Nephron progenitor cell (in vitro differentiated cells): ENCODE data around the gene IL17F.
"Not testable (repeated sequence)": the region's sequence is repeated elsewhere in the genome, so short reads cannot be mapped to it uniquely, and the experiment has no call there.

ENCODE experiments used
- DNase-seq: peaks from one replicate; pipeline ENCODE4 v3.0.0; 2021
- H3K27ac Mint-ChIP-seq: 2 replicates; pipeline ENCODE4 v1.8.0; 2021; ENCODE audit warnings: mild to moderate bottlenecking, moderate library complexity, mixed read lengths
- H3K27me3 Mint-ChIP-seq: 2 replicates; pipeline ENCODE4 v1.8.0; 2021; ENCODE audit warnings: mild to moderate bottlenecking, low read depth, mixed read lengths; ENCODE audit not compliant: poor library complexity
- H3K36me3 Mint-ChIP-seq: 2 replicates; pipeline ENCODE4 v1.8.0; 2021; ENCODE audit warnings: low read depth, mixed read lengths
- H3K4me1 Mint-ChIP-seq: 2 replicates; pipeline ENCODE4 v1.8.0; 2021; ENCODE audit warnings: mixed read lengths
- H3K4me3 Mint-ChIP-seq: 2 replicates; pipeline ENCODE4 v1.8.0; 2021; ENCODE audit warnings: mild to moderate bottlenecking, moderate library complexity, mixed read lengths
- H3K9me3 Mint-ChIP-seq: 2 replicates; pipeline ENCODE4 v1.8.0; 2021; ENCODE audit warnings: mild to moderate bottlenecking, moderate library complexity, mixed read lengths
- TF ChIP-seq, protein P1 (sequence below): fragments of 200-600 bp; sonication (generic); IDR thresholded peaks from 2 replicates; pipeline ENCODE4 v1.5.0; 2021; ENCODE audit warnings: antibody characterized with exemption

The IL17F gene

DNA sequence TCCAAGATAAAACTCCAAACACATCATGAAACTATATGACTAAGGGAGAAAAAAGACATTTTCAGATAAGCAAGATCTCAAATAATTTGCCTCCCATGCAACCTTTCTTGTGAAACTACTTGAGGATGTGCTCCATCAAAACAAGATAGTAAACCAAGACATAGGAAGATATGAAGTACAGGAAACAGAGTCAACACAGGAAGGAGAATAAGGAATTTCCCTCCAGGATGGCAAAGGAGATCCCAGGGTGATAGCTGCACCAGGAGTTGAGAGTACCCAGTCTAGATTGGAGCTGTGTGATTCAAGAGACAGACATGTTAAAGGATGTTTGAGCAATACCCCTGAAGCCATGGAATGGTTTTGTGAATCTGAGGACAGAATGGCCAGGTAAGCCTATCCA, 42.8 kb downstream of the IL17F start:
- no peak overlapping the region for H3K4me3 Mint-ChIP-seq
- TF ChIP-seq, protein P1, sequence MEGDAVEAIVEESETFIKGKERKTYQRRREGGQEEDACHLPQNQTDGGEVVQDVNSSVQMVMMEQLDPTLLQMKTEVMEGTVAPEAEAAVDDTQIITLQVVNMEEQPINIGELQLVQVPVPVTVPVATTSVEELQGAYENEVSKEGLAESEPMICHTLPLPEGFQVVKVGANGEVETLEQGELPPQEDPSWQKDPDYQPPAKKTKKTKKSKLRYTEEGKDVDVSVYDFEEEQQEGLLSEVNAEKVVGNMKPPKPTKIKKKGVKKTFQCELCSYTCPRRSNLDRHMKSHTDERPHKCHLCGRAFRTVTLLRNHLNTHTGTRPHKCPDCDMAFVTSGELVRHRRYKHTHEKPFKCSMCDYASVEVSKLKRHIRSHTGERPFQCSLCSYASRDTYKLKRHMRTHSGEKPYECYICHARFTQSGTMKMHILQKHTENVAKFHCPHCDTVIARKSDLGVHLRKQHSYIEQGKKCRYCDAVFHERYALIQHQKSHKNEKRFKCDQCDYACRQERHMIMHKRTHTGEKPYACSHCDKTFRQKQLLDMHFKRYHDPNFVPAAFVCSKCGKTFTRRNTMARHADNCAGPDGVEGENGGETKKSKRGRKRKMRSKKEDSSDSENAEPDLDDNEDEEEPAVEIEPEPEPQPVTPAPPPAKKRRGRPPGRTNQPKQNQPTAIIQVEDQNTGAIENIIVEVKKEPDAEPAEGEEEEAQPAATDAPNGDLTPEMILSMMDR, result no peak
- H3K36me3 Mint-ChIP-seq, result peaks cover 8% of the 10 kb centered on the region
- no peak overlapping the region for H3K27ac Mint-ChIP-seq
- no peak for DNase-seq
- no peaks in the 10 kb centered on the region for H3K4me1 Mint-ChIP-seq
- H3K9me3 Mint-ChIP-seq, result peaks cover 54% of the 10 kb centered on the region
- H3K27me3 Mint-ChIP-seq, result peaks cover 8% of the 10 kb centered on the region

- DNase-seq, result no peak
- TF ChIP-seq, protein P1, result no peak
- Mint-ChIP-seq H3K27ac (no peak overlapping the region), H3K36me3 (peaks cover 8% of the 10 kb centered on the region), H3K4me3 (no peak overlapping the region), H3K27me3 (peaks cover 8% of the 10 kb centered on the region), H3K4me1 (no peaks in the 10 kb centered on the region), H3K9me3 (peaks cover 54% of the 10 kb centered on the region)
Measured at GRCh38 chr6:52201046-52201445, 43.3 kb downstream of the IL17F start.

DNA sequence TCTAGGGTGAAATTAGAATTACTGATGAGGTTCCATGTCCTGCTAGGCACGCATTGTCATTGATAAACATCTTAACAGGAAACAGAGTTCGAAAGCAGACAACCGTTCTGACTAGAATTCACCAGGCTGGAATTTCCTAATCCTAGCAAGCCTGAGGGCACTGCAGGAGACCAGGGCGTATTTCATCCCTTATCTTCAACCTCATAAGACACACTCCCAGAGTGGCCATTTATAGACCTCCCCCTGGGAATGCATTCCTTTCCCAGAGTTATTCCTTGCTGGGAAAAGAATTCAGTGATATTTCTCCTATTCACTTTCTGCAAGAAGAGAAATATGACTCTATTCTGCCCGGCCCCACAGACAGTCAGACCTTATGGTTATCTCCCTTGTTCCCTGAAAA, 44.2 kb downstream of the IL17F start:
- H3K36me3 Mint-ChIP-seq, H3K4me3 Mint-ChIP-seq, H3K4me1 Mint-ChIP-seq, H3K27me3 Mint-ChIP-seq, DNase-seq, H3K27ac Mint-ChIP-seq: not testable (repeated sequence)
- H3K9me3 Mint-ChIP-seq, result peaks cover 58% of the 10 kb centered on the region

DNA sequence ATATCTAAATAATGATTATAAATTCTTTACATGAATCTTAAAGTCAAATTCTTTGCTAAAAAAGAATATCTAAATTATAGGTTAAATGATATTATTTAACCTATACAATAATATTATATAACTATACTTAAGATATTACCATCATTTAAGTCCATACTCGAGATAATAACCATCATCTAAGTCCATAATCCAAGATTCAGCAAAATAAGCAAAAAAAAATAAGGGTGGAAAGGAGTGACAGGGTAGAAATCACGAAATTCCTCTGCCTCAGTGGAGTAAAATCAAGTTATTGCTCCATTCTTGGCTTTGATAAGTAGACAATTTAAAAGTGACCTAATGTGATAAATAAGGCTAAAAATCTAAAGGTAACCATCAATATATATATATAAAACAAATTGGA, 48.4 kb downstream of the IL17F start:
- Mint-ChIP-seq H3K4me1 (no peaks in the 10 kb centered on the region), H3K4me3 (no peak overlapping the region), H3K27ac (no peak overlapping the region), H3K27me3 (peaks cover 4% of the 10 kb centered on the region), H3K36me3 (peaks cover 8% of the 10 kb centered on the region), H3K9me3 (peaks cover 40% of the 10 kb centered on the region)
- TF ChIP-seq, protein P1, result no peak
- no peak for DNase-seq

GRCh38 chr6:52191824-52192223, 52.5 kb downstream of the IL17F start:
- no peak overlapping the region for H3K27ac Mint-ChIP-seq
- no peaks in the 10 kb centered on the region for H3K27me3 Mint-ChIP-seq
- H3K36me3 Mint-ChIP-seq, result no peaks in the 10 kb centered on the region
- no peak for DNase-seq
- peaks cover 6% of the 10 kb centered on the region for H3K9me3 Mint-ChIP-seq
- H3K4me3 Mint-ChIP-seq, result no peak overlapping the region
- no peaks in the 10 kb centered on the region for H3K4me1 Mint-ChIP-seq
- TF ChIP-seq, protein P1, result no peak

- Mint-ChIP-seq H3K4me3 (no peak overlapping the region), H3K27ac (no peak overlapping the region), H3K27me3 (no peaks in the 10 kb centered on the region), H3K9me3 (peaks cover 5% of the 10 kb centered on the region), H3K4me1 (no peaks in the 10 kb centered on the region), H3K36me3 (no peaks in the 10 kb centered on the region)
- TF ChIP-seq, protein P1, result no peak
- DNase-seq, result no peak
Measured at GRCh38 chr6:52190409-52190808, 53.9 kb downstream of the IL17F start.
